ENCODE results near the gene EDRF1.
"Not testable (repeated sequence)": the region's sequence is repeated elsewhere in the genome, so short reads cannot be mapped to it uniquely, and the experiment has no call there.

Gene EDRF1

DNA sequence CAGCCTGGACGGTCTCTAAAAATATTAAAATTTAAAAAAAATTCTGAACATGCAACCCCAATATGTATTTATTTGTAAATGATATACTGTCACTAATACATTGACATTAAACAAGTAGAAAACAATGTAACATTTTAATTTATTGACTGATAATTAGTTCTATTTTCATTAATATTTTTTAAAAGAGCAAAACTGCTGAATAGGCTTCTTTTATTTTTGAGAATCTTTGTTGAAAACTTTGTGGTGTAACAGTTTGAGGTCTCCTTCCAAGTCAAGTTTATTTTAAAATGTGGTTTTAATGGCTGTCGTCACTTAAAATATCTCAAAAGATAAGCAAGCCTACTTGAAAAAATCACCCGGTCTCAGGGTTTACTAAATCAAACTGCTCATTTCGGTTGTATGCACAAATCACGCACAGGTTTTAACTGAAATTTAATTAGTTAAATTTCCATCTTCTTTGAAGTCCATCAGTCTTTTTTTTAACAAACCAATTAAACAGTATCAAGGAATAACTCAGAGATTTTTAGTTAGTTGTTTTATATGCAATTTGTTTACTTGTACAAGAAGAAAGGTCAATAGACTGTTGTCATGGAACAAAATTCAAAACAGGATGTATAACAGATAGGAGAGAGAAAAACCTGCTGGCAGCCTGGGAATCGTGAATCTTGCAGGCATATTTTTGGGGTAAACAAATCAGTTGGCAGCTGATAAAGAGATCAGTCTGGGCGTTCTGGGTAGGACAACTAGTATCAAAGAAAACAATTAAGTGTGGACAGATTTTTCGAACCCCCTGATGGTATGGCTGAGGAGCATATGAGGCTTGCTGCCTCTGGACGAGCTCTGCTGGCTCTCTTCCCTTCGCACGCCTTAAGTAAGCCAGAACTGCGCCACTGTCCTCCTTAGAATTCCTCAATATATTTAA lies 9.7 kb upstream of the EDRF1 start:
- no peak for DNase-seq

DNA sequence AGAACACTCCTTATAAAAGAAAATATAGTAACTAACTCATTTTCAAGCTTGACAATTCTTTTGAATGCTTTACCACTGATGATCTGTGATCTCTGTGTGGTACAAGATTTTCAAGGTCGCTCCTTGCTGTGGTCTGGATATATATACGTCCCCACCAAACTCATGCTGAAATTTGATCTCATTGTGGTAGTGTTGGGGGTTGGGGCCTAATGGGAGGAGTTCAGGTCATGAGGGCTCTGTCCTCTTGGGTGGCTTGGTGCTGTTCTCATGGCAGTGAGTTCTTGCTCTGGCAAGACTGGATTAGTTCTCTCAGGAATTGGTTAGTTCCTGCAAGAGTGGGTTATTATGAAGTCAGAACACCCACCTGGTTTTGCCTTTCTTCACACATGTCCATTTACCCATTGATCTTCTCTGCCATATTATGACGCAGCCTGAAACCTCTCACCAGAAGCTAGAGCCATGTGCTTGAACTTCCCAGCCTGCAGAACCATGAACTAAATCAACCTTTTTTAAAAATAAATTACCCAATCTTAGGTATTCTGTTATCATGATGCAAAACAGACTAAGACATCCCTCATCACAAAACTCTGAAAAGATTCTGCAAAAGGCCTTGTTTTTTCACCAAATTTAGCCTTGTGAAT lies 8.3 kb upstream of the EDRF1 start:
- DNase-seq = no peak

GRCh38 chr10:125714728-125715127 lies 4.8 kb upstream of the EDRF1 start:
- not testable (repeated sequence) for DNase-seq

DNA sequence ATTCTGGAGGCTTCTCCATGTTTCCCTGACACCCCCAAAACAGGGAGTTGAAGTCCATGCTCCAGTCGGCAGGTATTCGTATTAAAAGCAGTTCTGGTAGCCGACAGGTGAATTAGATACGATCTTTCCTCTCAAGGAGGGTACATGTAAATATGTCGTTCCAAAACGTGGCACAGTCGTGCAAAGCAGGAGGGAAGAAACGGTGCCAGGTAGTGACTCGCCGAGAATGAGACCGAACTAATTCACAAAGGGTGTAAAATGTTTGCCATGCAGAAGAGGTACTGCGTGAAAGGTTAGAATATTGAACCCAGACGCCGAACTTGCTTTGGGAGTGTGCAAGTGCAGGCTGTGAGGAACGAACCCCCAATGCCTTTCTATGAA lies 483 bp downstream of the EDRF1 start:
- no peak for DNase-seq

DNA sequence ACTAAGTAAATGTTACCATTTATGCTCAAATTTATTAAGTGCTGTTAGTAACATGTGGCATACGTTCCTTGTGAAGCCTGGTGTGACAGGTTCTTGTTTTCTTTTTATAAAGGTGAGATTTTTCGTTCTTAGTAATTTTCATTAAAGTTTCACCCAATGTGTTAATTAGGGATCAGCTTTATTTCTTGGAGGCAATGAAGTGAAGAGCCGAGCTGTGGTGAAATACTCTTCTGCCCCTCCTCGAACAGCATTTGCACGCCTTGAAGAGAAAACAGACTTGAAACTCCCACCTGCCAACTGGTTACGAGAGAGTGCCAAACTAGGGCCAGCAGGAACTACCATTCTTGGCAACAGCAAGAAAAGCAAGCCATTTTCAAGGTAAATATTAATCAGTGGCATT lies 1.5 kb downstream of the EDRF1 start:
- DNase-seq = no peak

DNA sequence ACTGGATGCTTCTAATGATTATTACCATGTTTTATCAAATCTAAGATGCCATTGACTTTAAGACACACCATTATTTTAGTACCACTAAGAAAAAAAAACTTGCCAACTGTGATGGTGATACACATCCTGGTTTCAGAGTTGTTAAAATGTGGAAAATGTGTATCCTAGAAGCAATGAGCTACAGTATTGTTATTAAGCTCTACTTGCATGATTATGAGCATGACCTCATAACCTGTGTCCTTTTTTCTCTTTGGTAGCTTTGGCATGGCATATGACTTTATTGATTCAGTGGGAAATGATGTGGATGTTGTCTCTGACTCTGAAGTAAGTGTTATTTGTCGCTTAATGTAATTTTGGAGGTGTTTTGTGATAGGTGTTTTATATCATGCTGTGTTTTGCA lies 3.3 kb downstream of the EDRF1 start:
- no peak for DNase-seq

- no peak for DNase-seq
These were observed 7.4 kb downstream of the EDRF1 start for GRCh38 chr10:125726914-125727313.

GRCh38 chr10:125727436-125727835 lies 7.9 kb downstream of the EDRF1 start:
- DNase-seq = no peak

DNA sequence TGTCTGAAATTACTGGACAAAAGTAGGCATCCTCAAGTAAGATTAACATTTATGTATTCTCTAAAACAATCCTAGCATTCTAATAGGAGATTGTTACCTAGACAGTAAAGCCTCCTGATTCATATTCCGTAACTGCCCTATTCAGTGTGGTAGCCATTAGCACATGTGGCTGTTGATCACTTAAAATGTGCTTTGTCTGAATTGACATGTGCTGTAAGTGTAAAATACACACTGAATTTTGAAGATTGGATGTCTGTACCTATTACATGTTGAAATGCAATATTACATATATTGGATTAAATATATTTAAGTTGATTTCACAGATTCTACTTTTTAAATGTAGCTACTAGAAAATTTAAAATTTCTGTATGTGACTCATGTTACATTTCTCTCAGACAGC lies 14.6 kb downstream of the EDRF1 start:
- DNase-seq = no peak

- no peak for DNase-seq
These were observed 15.3 kb downstream of the EDRF1 start for GRCh38 chr10:125734823-125735222.

DNA sequence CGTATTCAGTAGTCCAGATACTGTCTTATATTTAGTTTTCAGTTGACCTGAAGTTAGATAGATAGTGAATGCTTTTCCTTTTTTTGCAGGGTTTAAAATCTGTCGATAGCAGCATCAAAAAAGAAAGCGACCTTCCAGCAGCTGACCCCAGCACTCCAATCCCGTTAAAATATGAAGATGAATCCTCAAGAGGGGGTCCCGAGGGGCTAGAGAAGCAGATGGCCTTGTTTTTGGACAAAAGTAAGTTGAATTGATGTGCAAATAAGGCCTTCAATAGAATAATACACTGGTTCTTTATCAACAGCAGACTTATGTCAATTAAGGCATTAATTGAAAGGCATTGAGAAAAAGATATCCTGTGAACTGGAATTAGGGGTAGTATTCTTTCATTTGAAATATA lies 18.7 kb downstream of the EDRF1 start:
- DNase-seq = no peak

DNA sequence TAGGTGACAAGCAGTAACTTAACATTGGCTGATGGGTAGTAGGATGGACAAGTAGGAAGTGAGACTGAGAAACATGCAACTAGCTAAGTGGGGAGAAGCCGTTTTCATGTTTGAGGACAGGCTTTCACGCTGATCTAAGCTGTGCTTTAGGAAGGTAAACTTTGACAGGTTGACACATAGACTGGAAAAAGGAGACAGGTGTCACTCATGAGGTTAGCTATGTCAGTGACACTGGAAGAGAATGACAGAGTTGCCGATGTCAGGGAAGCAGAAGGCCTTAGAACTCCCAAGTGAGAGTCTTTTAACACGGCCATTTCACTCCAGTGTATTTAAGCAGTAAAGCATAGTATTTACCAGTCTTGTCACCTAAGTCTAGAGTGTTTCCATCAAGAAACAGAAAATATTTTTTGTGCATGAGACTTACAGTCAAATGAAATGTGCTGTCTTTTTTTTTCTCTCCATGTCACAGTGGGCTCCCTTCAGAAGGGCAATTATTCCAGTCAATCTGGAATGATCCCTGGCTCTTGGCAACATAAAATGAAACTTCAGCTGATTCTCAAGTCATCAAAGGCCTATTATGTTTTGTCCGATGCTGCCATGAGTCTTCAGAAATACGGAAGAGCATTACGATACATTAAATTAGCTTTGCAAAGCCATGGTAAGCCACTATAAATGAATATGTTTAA lies 20.6 kb downstream of the EDRF1 start:
- DNase-seq = no peak

DNA sequence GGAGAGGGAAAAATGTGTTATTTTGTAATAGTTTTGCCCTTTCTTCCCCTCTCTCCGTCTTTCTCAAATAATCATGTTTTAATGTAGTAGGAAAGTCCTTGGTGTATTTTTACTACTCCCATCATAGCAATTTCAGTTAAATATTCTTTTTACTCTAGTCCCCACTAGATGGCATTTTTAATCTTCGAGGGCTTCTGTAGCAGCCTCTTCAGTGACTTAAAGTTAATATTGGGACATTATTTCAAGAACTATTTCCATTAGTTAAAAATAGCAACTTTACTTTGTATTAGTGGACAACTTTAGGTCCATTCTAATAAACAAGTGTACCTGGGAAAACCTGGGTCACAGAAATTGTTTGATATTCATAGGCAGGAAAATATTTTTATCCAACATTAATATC lies 23.0 kb downstream of the EDRF1 start:
- no peak for DNase-seq

DNA sequence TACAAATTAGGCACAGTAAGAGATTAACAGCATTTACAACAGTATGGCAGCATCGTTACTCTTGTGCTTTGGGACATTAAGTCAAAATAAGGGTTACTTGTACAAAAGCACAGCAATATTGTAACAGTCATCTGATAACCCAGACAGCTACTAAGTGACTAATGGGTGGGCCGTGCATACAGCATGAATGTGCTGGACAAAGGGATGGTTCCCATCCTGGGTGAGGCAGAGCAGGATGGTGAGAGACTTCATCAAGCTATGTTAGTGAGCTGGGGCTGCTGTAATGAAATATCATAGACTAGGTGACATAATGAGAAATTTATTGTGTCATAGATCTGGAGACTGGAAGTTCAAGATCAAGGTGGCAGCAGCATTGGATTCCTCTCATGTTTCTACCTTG lies 25.4 kb downstream of the EDRF1 start:
- DNase-seq = no peak

- no peak for DNase-seq
These were observed 27.9 kb downstream of the EDRF1 start for GRCh38 chr10:125747417-125747816.

- no peak for DNase-seq
These were observed 36.7 kb downstream of the EDRF1 start for GRCh38 chr10:125756196-125756595.

- DNase-seq = no peak
These were observed 37.5 kb downstream of the EDRF1 start for GRCh38 chr10:125756853-125757487.

GRCh38 chr10:125757742-125758141 lies 38.2 kb downstream of the EDRF1 start:
- DNase-seq = no peak

DNA sequence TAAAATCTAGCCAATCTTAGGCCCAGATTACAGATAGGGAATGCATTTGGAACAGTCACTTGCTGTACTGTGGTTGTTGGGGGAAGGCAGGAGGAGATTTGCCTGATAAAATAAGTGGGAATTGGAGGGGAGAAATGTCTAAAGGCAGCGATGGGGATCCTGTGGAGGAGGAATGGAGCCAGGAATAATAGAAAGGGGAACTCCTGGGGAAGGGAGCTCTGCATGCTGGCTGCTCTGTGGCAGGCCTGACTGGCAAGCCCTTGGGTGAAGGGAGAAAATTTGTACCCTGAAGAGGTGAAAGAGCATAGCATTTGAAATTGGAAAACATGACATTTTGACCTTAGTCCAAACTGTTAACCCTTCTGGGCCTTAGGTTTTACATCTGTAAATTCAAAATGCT lies 42.5 kb downstream of the EDRF1 start:
- DNase-seq = no peak

DNA sequence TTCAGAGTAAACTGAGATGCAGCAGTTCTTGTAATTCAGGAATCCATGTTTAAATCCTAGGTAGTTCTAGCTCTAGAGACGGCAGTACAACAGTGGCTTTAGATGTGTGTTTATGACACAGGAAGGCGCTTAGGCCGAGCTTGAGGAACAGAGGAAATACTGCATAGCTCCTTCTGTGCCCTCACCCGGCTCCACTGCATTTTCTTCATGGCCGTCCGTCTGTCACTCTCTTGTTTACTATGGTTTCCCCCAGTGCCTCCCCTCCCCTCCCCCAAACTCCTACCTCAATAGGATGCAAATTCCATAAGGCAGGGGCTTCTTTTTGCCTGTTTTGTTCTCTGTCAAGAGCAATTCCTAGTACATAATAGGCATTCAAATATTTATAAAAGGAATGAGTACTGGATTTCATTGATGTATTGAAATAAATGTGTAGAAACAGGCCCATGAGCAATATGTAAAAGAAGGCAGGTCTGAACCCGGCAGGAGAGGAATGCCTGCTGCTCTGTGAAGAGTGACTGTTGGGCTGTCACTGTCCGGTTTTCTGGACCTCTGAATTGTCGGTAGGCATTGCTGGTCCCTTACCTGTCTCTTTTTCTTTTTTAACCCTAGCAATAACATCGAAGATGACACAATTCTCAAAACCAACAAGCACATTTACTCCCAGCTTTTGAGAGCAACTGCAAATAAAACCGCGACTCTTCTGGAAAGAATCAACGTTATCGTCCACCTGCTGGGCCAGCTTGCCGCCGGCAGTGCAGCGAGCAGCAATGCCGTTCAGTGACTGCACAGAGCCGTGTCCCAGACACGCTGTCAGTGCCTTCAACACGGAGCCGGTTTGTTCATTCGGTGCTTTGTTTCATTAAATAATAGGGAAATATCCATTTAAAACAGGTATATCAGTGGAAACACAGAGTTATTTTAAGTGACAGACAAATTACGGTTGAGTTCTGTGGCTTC lies 43.5 kb downstream of the EDRF1 start:
- no peak for DNase-seq

GRCh38 chr10:125765835-125766234 lies 46.3 kb downstream of the EDRF1 start:
- no peak for DNase-seq

- no peak for DNase-seq
These were observed 47.0 kb downstream of the EDRF1 start for GRCh38 chr10:125766511-125766910.
